B cell (primary cell): Measurements from ENCODE around the gene GAS5. TPM values are rescaled to one million over a fixed set of nuclear protein-coding genes. Genes with fewer than 3 reads are reported as not detected.

Source experiments
- ATAC-seq: fragments of 200-7000 bp; cut with Tn5 transposase; one replicate; pipeline ENCODE4 v1.10.0; 2021; ENCODE audit warnings: low read depth, mild to moderate bottlenecking, moderate number of reproducible peaks, moderate library complexity
- CTCF ChIA-PET: fragments of 350-600 bp; sonication (Branson Sonifier 250); formaldehyde crosslinking; loops from one replicate; lab custom pipeline; 2021; ENCODE audit warnings: antibody characterized with exemption, inconsistent platforms; lab: Charles Lee
- POLR2A ChIA-PET: fragments of 350-600 bp; sonication (Branson Sonifier 250); formaldehyde crosslinking; loops from one replicate; lab custom pipeline; 2021; ENCODE audit warnings: antibody characterized with exemption; lab: Charles Lee
- DNase-seq: peaks from one replicate; pipeline ENCODE4 v3.0.0; 2013
- H2AFZ ChIP-seq: 2 replicates; pipeline ENCODE4 v1.6.1; 2012; ENCODE audit warnings: mild to moderate bottlenecking, low read depth, low read length; ENCODE audit not compliant: insufficient read depth, poor library complexity, severe bottlenecking
- H3K27ac ChIP-seq, 2 donors: 1 replicate in 1 of 2; 2 replicates in 1 of 2; pipeline ENCODE4 v1.5.1; 2012 to 2013; ENCODE audit warnings: low read length in 2 of 2, mild to moderate bottlenecking in 2 of 2, moderate library complexity in 1 of 2
- H3K27me3 ChIP-seq, 4 experiments: fragments of 200-600 bp in 1 of 4; sonication (generic) in 1 of 4; replicated peaks in 1 of 4; 1 replicate in 2 of 4; 2 replicates in 2 of 4; pipeline versions ENCODE4 v1.6.1 to v1.7.0; 2013 to 2016; ENCODE audit warnings: low read length in 3 of 4, mild to moderate bottlenecking in 2 of 4, mixed read lengths in 1 of 4, moderate library complexity in 1 of 4; ENCODE audit not compliant: insufficient read depth in 4 of 4, control insufficient read depth in 3 of 4; ENCODE audit errors: control extremely low read depth in 1 of 4
- H3K36me3 ChIP-seq, 2 experiments: replicated peaks in 1 of 2; 1 replicate in 1 of 2; 2 replicates in 1 of 2; pipeline versions ENCODE4 v1.6.1 to v1.7.1; 2013; ENCODE audit warnings: low read length in 1 of 2; ENCODE audit not compliant: insufficient read depth in 2 of 2, control insufficient read depth in 1 of 2; ENCODE audit errors: control extremely low read depth in 1 of 2, extremely low read depth in 1 of 2
- H3K4me1 ChIP-seq, 2 donors: fragments of 200-600 bp in 1 of 2; sonication (generic) in 1 of 2; 1 replicate in 1 of 2; 2 replicates in 1 of 2; pipeline versions ENCODE4 v1.5.1 to v1.6.1; 2013 to 2017; ENCODE audit warnings: low read length in 2 of 2; ENCODE audit not compliant: control insufficient read depth in 2 of 2, insufficient read depth in 2 of 2
- H3K4me2 ChIP-seq: replicated peaks from 2 replicates; pipeline ENCODE3; 2012; ENCODE audit warnings: mild to moderate bottlenecking, low read depth, low read length; ENCODE audit not compliant: poor library complexity, severe bottlenecking
- H3K4me3 ChIP-seq, 5 experiments: fragments of 200-600 bp in 1 of 5; sonication (generic) in 1 of 5; 1 replicate in 3 of 5; 2 replicates in 2 of 5; pipeline versions ENCODE4 v1.5.1 to v1.7.0; 2011 to 2016; ENCODE audit warnings: low read length in 4 of 5, mild to moderate bottlenecking in 4 of 5, low read depth in 2 of 5, control low read depth in 1 of 5, moderate library complexity in 1 of 5; ENCODE audit not compliant: insufficient read depth in 1 of 5; ENCODE audit errors: control extremely low read depth in 1 of 5, extremely low read depth in 1 of 5
- H3K79me2 ChIP-seq: fragments of 200-600 bp; sonication (generic); one replicate; pipeline ENCODE4 v1.6.0; 2016; ENCODE audit warnings: low read length; ENCODE audit not compliant: control insufficient read depth, insufficient read depth
- H3K9ac ChIP-seq: fragments of 200-600 bp; sonication (generic); 2 replicates; pipeline ENCODE4 v1.6.1; 2017; ENCODE audit warnings: mild to moderate bottlenecking, low read length, moderate library complexity
- H3K9me3 ChIP-seq, 3 donors: one replicate each; pipeline versions ENCODE4 v1.6.1 to v1.7.1; 2013; ENCODE audit warnings: low read length in 2 of 3; ENCODE audit not compliant: control insufficient read depth in 2 of 3, insufficient read depth in 1 of 3; ENCODE audit errors: control extremely low read depth in 1 of 3
- H4K20me1 ChIP-seq: 2 replicates; pipeline ENCODE4 v1.6.0; 2012; ENCODE audit warnings: mild to moderate bottlenecking, low read length; ENCODE audit not compliant: insufficient read depth, control insufficient read depth, poor library complexity, severe bottlenecking
- H3K27ac Mint-ChIP-seq: one replicate; pipeline ENCODE4 v1.8.0; 2021; ENCODE audit warnings: mixed read lengths
- H3K27me3 Mint-ChIP-seq: one replicate; pipeline ENCODE4 v1.8.0; 2021; ENCODE audit warnings: mixed read lengths
- H3K4me1 Mint-ChIP-seq: one replicate; pipeline ENCODE4 v1.8.0; 2021; ENCODE audit warnings: mixed read lengths
- H3K4me3 Mint-ChIP-seq: one replicate; pipeline ENCODE4 v1.8.0; 2021; ENCODE audit warnings: mixed read lengths
- H3K9me3 Mint-ChIP-seq: one replicate; pipeline ENCODE4 v1.8.0; 2022; ENCODE audit warnings: mixed read lengths; ENCODE audit not compliant: insufficient read depth
- CTCF ChIP-seq: fragments of 200-600 bp; IDR thresholded peaks from one replicate; pipeline ENCODE4 v1.8.0; 2022; ENCODE audit warnings: antibody characterized with exemption, mild to moderate bottlenecking
- EZH2 ChIP-seq: IDR thresholded peaks from 2 replicates; pipeline ENCODE4 v1.6.1; 2012; ENCODE audit warnings: borderline replicate concordance, low read depth, mild to moderate bottlenecking, moderate library complexity, low read length; ENCODE audit not compliant: insufficient read depth, poor library complexity, severe bottlenecking
- WGBS: methylation state at CpG from one replicate; pipeline ENCODE4 v1.1.5; 2013; ENCODE audit warnings: missing lambda C conversion rate; ENCODE audit not compliant: insufficient coverage; 5-methylcytosine and 5-hydroxymethylcytosine counted together
- intact Hi-C: fragments of 100-400 bp; cut with micrococcal nuclease; formaldehyde crosslinking; loops from one replicate; pipeline ENCODE4 v1.10.0; 2022
- polyA plus RNA-seq: library from polyadenylated mRNA; depleted of rRNA; stranded (reverse); fragments of >200 nt; gene quantifications from 2 replicates; pipeline ENCODE4 v1.2.3, GENCODE V29; 2012
- total RNA-seq, 2 donors: library from RNA; stranded (reverse); fragments of 120-200 nt in 1 of 2; gene quantifications; 1 replicate in 1 of 2; 2 replicates in 1 of 2; pipeline versions ENCODE4 v1.2.3 to v1.2.4, GENCODE V29; 2013 to 2022

GAS5 gene
- total and polyA plus RNA-seq, 2 donors (not counting 1 experiment from before 2014, with no cell fraction given): 472 to 622 TPM

- intact Hi-C loops: no loop called here
- CTCF ChIA-PET: no interaction called here
- ATAC-seq (no peak), DNase-seq (no peak)
- Mint-ChIP-seq H3K9me3 (peaks cover 2% of the 10 kb centered on the region), H3K27ac (no peak overlapping the region), H3K4me3 (no peak overlapping the region), H3K4me1 (no peaks in the 10 kb centered on the region), H3K27me3 (no peaks in the 10 kb centered on the region)
- H3K4me2 ChIP-seq: no peak overlapping the region
- no peaks in the 10 kb centered on the region for H3K36me3 ChIP-seq
- no peaks in the 10 kb centered on the region for H3K79me2 ChIP-seq
- no peak overlapping the region for H3K4me3 ChIP-seq
- TF ChIP-seq CTCF: no peak
- no peak for TF ChIP-seq EZH2
- no peak overlapping the region for H3K9ac ChIP-seq
- no peaks in the 10 kb centered on the region for H3K27me3 ChIP-seq
- no peaks in the 10 kb centered on the region for H4K20me1 ChIP-seq
- H3K4me1 ChIP-seq: no peaks in the 10 kb centered on the region
- H2AFZ ChIP-seq: no peak overlapping the region
- WGBS: 95% methylated on average over 4 of the region's 4 CpGs
- POLR2A ChIA-PET: no interaction called here
- no peaks in the 10 kb centered on the region for H3K9me3 ChIP-seq
- no peak overlapping the region for H3K27ac ChIP-seq
These were observed 48.9 kb upstream of the GAS5 start for GRCh38 chr1:173916667-173917066.

- CTCF ChIA-PET: no interaction called here
- Mint-ChIP-seq H3K27ac (no peak overlapping the region), H3K4me3 (no peak overlapping the region), H3K4me1 (no peaks in the 10 kb centered on the region), H3K9me3 (peaks cover 2% of the 10 kb centered on the region), H3K27me3 (no peaks in the 10 kb centered on the region)
- H3K4me1 ChIP-seq: no peaks in the 10 kb centered on the region
- H4K20me1 ChIP-seq: no peaks in the 10 kb centered on the region
- H3K79me2 ChIP-seq: no peaks in the 10 kb centered on the region
- no peaks in the 10 kb centered on the region for H3K9me3 ChIP-seq
- H3K27ac ChIP-seq: no peak overlapping the region
- H3K9ac ChIP-seq: no peak overlapping the region
- no peak overlapping the region for H3K4me2 ChIP-seq
- H2AFZ ChIP-seq: no peak overlapping the region
- intact Hi-C loops: no loop called here
- 100% methylated on average over 2 of the region's 2 CpGs for WGBS
- H3K36me3 ChIP-seq: no peaks in the 10 kb centered on the region
- no peak for DNase-seq
- TF ChIP-seq CTCF: no peak
- no peak for TF ChIP-seq EZH2
- no peak for ATAC-seq
- H3K4me3 ChIP-seq: no peak overlapping the region
- POLR2A ChIA-PET: no interaction called here
- H3K27me3 ChIP-seq: no peaks in the 10 kb centered on the region
These were observed 47.8 kb upstream of the GAS5 start for GRCh38 chr1:173915596-173915995.
